Heart left ventricle (tissue), 13 donors: ENCODE measurements around the gene PRKCH.

Experiments
- CTCF ChIP-seq, 12 donors: fragments of 200-600 bp; sonication (generic) in 4 of 12; IDR thresholded peaks; one replicate each; pipeline versions ENCODE4 v1.5.0 to v1.8.0; 2018 to 2022; ENCODE audit warnings: antibody characterized with exemption in 12 of 12, mild to moderate bottlenecking in 5 of 12
- POLR2A ChIP-seq, 2 donors: fragments of 450-650 bp; IDR thresholded peaks; one replicate each; pipeline ENCODE4 v1.6.1; 2017; ENCODE audit warnings: antibody characterized with exemption in 2 of 2, mild to moderate bottlenecking in 2 of 2, moderate library complexity in 2 of 2
- donor health status: ischemic (EF 13 %, LVEDD 7.1; RV severe dilation, severe dysfunction).
- donor health status: DM: no; HTN: yes; CAD: no.
- donor health status: DM: no; HTN: no; CAD: no.
- donor health status: ischemic (EF 25% LVEDD 6.9; RV normal size, moderate dysfunction).
- donor health status: ischemic (EF 25% LVEDD 5.7; RV mildly dilated, moderate dysfunction).
- donor health status: ischemic (EF 35%, LVEDD 5.7; RV mildly dilated, moderate dysfunction).
- donor health status: nonischemic (EF 11% LVEDD 7.7; RV severe dilation, severe dysfunction).
- donor health status: DM: yes; HTN: yes; CAD: no.
- donor health status: PGD.
- donor health status: ischemic (EF 29% LVEDD 5.4; RV normal size, mild dysfunction).
- donor health status: nonischemic (EF 23%, LVEDD 6.1; RV moderate dilation, normal function).

GRCh38 chr14:61477712-61478462 is 156.5 kb downstream of the PRKCH start:
- no peak for TF ChIP-seq POLR2A (IDR thresholded peaks at IDR 0.05)
- TF ChIP-seq CTCF (IDR thresholded peaks at IDR 0.05): no peak
